ENCODE results near the gene ESYT1.

Gene ESYT1

DNA sequence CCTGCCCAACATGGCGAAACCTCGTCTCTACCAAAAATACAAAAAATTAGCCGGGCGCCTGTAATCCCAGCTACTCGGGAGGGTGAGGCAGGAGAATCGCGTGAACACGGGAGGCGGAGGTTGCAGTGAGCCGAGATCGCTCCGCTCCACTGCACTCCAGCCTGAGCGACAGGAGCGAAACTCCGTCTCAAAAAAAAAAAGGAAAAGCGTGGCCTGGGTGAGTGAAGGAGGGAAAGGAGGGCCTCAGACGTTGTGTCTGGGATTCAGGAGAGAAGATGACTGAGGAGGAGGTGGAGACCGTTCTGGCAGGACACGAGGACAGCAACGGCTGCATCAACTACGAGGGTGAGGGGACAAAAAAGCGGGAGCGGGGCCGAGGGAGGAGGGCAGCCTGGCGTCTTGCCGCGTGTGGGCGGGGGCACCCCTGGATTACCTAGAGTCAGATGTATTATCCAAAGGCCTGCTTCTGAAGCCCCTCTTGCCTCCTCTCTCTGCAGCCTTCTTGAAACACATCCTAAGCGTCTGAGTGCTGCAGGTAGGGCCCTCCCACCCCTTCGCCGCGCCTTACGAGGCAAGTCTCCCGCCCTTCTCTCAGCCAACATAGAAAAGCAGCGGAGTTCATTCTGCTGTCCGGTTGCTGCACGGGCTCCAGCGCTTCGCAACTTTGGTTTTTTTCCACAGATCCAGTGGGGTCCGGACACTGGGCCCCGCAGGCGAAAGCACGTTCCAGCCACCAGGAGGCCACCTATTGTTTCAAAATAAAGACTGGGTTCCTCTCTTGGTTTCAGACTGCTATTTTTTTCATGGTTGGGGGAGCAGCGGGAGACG is 29.3 kb downstream of the ESYT1 start:
- Histone ChIP-seq H3K36me3 (ENCODE audit: insufficient read depth, low read length) (peaks cover 51% of the 10 kb centered on the region), H3K27ac (ENCODE audit: low read length) (peak overlapping the region; percentile 89), H2AFZ (ENCODE audit: low read depth, low read length) (peak overlapping the region; percentile 83), H3K9me3 (ENCODE audit: insufficient read depth, low read length, severe bottlenecking) (no peaks in the 10 kb centered on the region), H3K9ac (ENCODE audit: low read depth, low read length) (peak overlapping the region; percentile 89), H3K4me3 (ENCODE audit: low read depth in 1 of 2, low read length in 2 of 2) (peak overlapping the region; percentile 53 to 69), H3K4me1 (ENCODE audit: insufficient read depth, low read length) (peaks cover 76% of the 10 kb centered on the region), H3K79me2 (ENCODE audit: insufficient read depth, low read length) (peaks cover 75% of the 10 kb centered on the region), H4K20me1 (ENCODE audit: insufficient read depth, low read length) (peaks cover 10% of the 10 kb centered on the region), H3K4me2 (ENCODE audit: insufficient read depth, low read length) (peak overlapping the region; percentile 78), H3K27me3 (ENCODE audit: insufficient read depth, low read length, poor library complexity) (no peaks in the 10 kb centered on the region)
- peak; percentile 45 for ATAC-seq (ENCODE audit: insufficient read depth, low read depth)
- peak; percentile 71 for DNase-seq
- TF ChIP-seq EZH2 (IDR thresholded peaks at IDR 0.05; ENCODE audit: borderline replicate concordance, low read depth, low read length, severe bottlenecking) = no peak
- peak; percentile 54 for TF ChIP-seq CTCF (IDR thresholded peaks at IDR 0.05; ENCODE audit: borderline replicate concordance, extremely low read depth, low read length, poor library complexity, severe bottlenecking)

DNA sequence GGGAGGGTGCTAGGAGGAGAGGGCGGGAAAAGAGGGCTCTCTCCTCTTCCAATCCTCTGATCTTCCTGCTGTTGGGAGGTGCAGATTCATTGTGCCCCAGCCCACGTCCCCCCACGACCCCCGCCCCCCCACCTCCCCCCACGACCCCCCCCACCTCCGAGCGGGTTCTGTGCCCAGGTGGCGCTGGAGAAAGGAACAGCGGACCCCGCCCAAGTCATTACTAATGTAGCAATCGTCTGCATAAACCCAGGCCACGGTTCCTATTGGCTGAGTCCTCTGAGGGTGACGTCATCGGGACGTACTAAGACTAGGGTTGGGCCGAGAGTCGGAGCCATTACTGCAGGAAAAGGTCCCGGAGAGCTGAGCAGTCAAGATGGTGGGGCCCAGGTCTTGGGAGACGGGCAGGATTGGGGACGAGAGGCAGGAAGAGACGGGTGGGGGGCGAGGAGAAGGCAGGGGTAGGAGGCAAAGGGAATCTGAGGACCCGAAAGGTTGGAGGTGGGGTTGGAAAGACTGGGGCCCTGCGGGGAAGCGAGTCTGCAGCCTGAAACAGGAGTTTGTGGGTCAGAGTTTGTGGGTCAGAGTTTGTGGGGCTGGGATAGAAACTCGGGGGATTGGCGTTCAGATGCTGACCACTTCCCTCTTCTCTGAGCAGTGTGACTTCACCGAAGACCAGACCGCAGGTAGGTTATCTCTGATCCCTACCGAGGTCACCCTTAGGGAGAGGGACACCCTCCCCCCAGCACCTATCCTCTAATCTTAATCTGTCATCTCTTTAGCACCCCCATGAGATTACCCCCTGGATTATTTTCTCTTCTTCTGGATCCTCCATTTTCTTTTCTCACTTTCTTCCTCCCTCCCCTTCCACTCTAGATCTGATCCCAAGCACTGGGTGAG is 30.2 kb downstream of the ESYT1 start, which contains the start of gene MYL6:
Gene MYL6, plus strand, starts transcription at position 331 of the 897 bp plus-strand sequence. Its CDS starts 43 bp downstream, at position 374.
- TF ChIP-seq CTCF (IDR thresholded peaks at IDR 0.05; ENCODE audit: borderline replicate concordance, extremely low read depth, low read length, poor library complexity, severe bottlenecking) = no peak
- no peak for TF ChIP-seq EZH2 (IDR thresholded peaks at IDR 0.05; ENCODE audit: borderline replicate concordance, low read depth, low read length, severe bottlenecking)
- ATAC-seq (ENCODE audit: insufficient read depth, low read depth) (peak; percentile 87), DNase-seq (peak; percentile 97)
- peaks cover 71% of the 10 kb centered on the region for H3K79me2 ChIP-seq (ENCODE audit: insufficient read depth, low read length)
- peak within 1 kb of the TSS; percentile 89 for H3K27ac ChIP-seq (ENCODE audit: low read length)
- H3K4me1 ChIP-seq (ENCODE audit: insufficient read depth, low read length) = peaks cover 72% of the 10 kb centered on the region
- H3K36me3 ChIP-seq (ENCODE audit: insufficient read depth, low read length) = peaks cover 59% of the 10 kb centered on the region
- no peaks in the 10 kb centered on the region for H3K27me3 ChIP-seq (ENCODE audit: insufficient read depth, low read length, poor library complexity)
- H3K4me2 ChIP-seq (ENCODE audit: insufficient read depth, low read length) = peak within 1 kb of the TSS; percentile 78
- peaks cover 10% of the 10 kb centered on the region for H4K20me1 ChIP-seq (ENCODE audit: insufficient read depth, low read length)
- H3K9me3 ChIP-seq (ENCODE audit: insufficient read depth, low read length, severe bottlenecking) = no peaks in the 10 kb centered on the region
- H3K9ac ChIP-seq (ENCODE audit: low read depth, low read length) = peak within 1 kb of the TSS; percentile 89
- H3K4me3 ChIP-seq (ENCODE audit: low read depth in 1 of 2, low read length in 2 of 2) = peak within 1 kb of the TSS; percentile 67 to 69
- peak within 1 kb of the TSS; percentile 83 for H2AFZ ChIP-seq (ENCODE audit: low read depth, low read length)

GRCh38 chr12:56158926-56159461 is 30.9 kb downstream of the ESYT1 start:
- ATAC-seq (ENCODE audit: insufficient read depth, low read depth) (peak; percentile 10), DNase-seq (peak; percentile 46)
- H3K9ac ChIP-seq (ENCODE audit: low read depth, low read length) = peak overlapping the region; percentile 89
- no peaks in the 10 kb centered on the region for H3K9me3 ChIP-seq (ENCODE audit: insufficient read depth, low read length, severe bottlenecking)
- H3K4me3 ChIP-seq (ENCODE audit: low read depth in 1 of 2, low read length in 2 of 2) = peak overlapping the region; percentile 67 to 69
- H3K4me2 ChIP-seq (ENCODE audit: insufficient read depth, low read length) = peak overlapping the region; percentile 78
- no peak for TF ChIP-seq EZH2 (IDR thresholded peaks at IDR 0.05; ENCODE audit: borderline replicate concordance, low read depth, low read length, severe bottlenecking)
- TF ChIP-seq CTCF (IDR thresholded peaks at IDR 0.05; ENCODE audit: borderline replicate concordance, extremely low read depth, low read length, poor library complexity, severe bottlenecking) = no peak
- H3K79me2 ChIP-seq (ENCODE audit: insufficient read depth, low read length) = peaks cover 64% of the 10 kb centered on the region
- peaks cover 13% of the 10 kb centered on the region for H4K20me1 ChIP-seq (ENCODE audit: insufficient read depth, low read length)
- peaks cover 65% of the 10 kb centered on the region for H3K4me1 ChIP-seq (ENCODE audit: insufficient read depth, low read length)
- H3K36me3 ChIP-seq (ENCODE audit: insufficient read depth, low read length) = peaks cover 66% of the 10 kb centered on the region
- H3K27me3 ChIP-seq (ENCODE audit: insufficient read depth, low read length, poor library complexity) = no peaks in the 10 kb centered on the region
- peak overlapping the region; percentile 89 for H3K27ac ChIP-seq (ENCODE audit: low read length)
- H2AFZ ChIP-seq (ENCODE audit: low read depth, low read length) = peak overlapping the region; percentile 64; the same call in 1 of the 2 replicates

Measured in DND-41 (cell line).